ENCODE data around the gene SLC7A1. TPM values are rescaled to one million over a fixed set of nuclear protein-coding genes. Genes with fewer than 3 reads are reported as not detected.

The SLC7A1 gene
- total RNA-seq, 1 donor from 2014 or later: 85.0 TPM

DNA sequence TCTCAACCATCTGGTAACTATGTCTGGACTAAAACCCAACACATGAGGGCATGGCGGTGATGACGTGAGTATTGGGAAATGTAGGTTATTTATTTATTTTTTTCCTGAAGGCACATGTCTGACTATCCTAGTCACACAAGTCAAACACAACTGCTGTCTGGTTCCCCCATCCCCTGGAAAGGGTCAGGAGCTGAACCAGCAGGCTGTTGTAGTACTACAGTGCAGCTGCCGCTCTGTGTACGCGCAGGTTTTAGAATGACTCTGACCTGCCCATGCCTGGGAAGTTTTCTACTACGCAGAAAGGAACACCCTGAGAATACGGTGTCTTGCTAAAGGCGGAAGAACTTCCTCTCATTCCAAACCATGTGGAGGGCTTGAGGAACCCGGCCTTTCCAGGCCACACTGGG lies 1.2 kb downstream of the SLC7A1 start:
- Mint-ChIP-seq H3K27me3 (no peaks in the 10 kb centered on the region), H3K27ac (peak overlapping the region; percentile 88), H3K4me3 (peak overlapping the region; percentile 91), H3K9me3 (no peaks in the 10 kb centered on the region), H3K36me3 (ENCODE audit: low read depth) (peaks cover 17% of the 10 kb centered on the region), H3K4me1 (peaks cover 37% of the 10 kb centered on the region)
- intact Hi-C loops (cut with micrococcal nuclease): loop anchor here (2.0 to 10.0 kb wide), 6 partner anchors 52 to 1460 kb away; partner anchors contain the start of genes HMGB1, PAN3 and USPL1
- ChIA-PET CTCF (no interaction called here), POLR2A (no interaction called here)
- TF ChIP-seq CTCF (IDR thresholded peaks at IDR 0.05): no peak
- ATAC-seq (ENCODE audit: low read depth) (peak; percentile 39), DNase-seq (no peak)

DNA sequence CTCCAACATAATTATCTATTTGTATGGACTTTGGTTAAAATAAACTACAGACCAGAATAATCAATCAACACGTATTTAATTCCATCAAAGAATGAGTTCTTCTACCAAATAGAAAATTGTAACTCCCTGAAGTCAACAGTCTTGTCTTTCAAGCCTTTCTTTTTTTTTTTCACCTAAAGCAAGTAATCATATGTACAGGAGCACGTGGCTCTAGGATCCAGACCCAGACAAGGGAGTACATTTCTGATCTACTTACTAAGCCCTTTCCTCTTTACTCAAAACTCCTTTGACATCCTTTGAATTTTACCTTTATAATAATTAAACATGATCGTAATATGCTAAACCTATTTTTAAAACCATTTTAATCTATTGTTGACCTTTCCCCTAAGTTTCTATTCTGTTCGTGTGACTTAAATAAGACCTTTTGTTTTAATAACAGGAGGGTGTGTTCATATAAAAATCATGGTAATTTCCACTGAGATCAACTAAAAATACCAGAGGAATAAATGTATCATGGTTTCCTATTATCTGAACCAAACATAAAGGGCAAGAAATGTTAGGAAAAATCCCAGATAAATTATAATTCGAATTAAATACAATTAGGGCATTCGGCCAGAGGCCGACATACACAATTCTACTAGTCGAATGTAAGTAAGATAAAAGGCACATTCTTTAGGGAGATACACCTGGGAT lies 1.7 kb downstream of the SLC7A1 start:
- no peaks in the 10 kb centered on the region for H3K27me3 Mint-ChIP-seq
- H3K27ac Mint-ChIP-seq: peak overlapping the region; percentile 88

GRCh38 chr13:29591310-29591709 lies 4.2 kb downstream of the SLC7A1 start:
- DNase-seq (no peak), ATAC-seq (ENCODE audit: low read depth) (no peak)
- TF ChIP-seq CTCF (IDR thresholded peaks at IDR 0.05): no peak
- Mint-ChIP-seq H3K27ac (no peak overlapping the region), H3K4me3 (no peak overlapping the region), H3K4me1 (peaks cover 35% of the 10 kb centered on the region), H3K27me3 (no peaks in the 10 kb centered on the region), H3K36me3 (ENCODE audit: low read depth) (peaks cover 32% of the 10 kb centered on the region), H3K9me3 (no peaks in the 10 kb centered on the region)
- POLR2A ChIA-PET: no interaction called here
- intact Hi-C loops (cut with micrococcal nuclease): loop anchor here (10.0 kb wide), 3 partner anchors 173 to 1457 kb away; partner anchors contain the start of genes HMGB1 and PAN3
- CTCF ChIA-PET: no interaction called here

More for the DNA sequence above, 1.7 kb downstream of the SLC7A1 start:
- no peak for ATAC-seq (ENCODE audit: low read depth)
- Mint-ChIP-seq H3K36me3 (ENCODE audit: low read depth) (peaks cover 17% of the 10 kb centered on the region), H3K4me3 (peak overlapping the region; percentile 91), H3K4me1 (peaks cover 37% of the 10 kb centered on the region), H3K9me3 (no peaks in the 10 kb centered on the region)
- CTCF ChIA-PET: no interaction called here
- POLR2A ChIA-PET: no interaction called here
- no peak for DNase-seq
- intact Hi-C loops (cut with micrococcal nuclease): loop anchor here (2.0 to 10.0 kb wide), 6 partner anchors 51 to 1459 kb away; partner anchors contain the start of genes HMGB1, PAN3 and USPL1
- TF ChIP-seq CTCF (IDR thresholded peaks at IDR 0.05): no peak

GRCh38 chr13:29589967-29590366 lies 5.5 kb downstream of the SLC7A1 start:
- Mint-ChIP-seq H3K27ac (no peak overlapping the region), H3K9me3 (no peaks in the 10 kb centered on the region), H3K27me3 (no peaks in the 10 kb centered on the region), H3K4me3 (no peak overlapping the region), H3K36me3 (ENCODE audit: low read depth) (peaks cover 39% of the 10 kb centered on the region), H3K4me1 (peaks cover 36% of the 10 kb centered on the region)
- ChIA-PET CTCF (no interaction called here), POLR2A (no interaction called here)
- intact Hi-C loops (cut with micrococcal nuclease): loop anchor here (10.0 kb wide), 3 partner anchors 175 to 1455 kb away; partner anchors contain the start of genes HMGB1 and PAN3
- no peak for ATAC-seq (ENCODE audit: low read depth)
- DNase-seq: no peak
- TF ChIP-seq CTCF (IDR thresholded peaks at IDR 0.05): no peak

GRCh38 chr13:29589234-29589633 lies 6.3 kb downstream of the SLC7A1 start:
- intact Hi-C loops (cut with micrococcal nuclease): no loop called here
- ChIA-PET POLR2A (no interaction called here), CTCF (no interaction called here)
- no peak overlapping the region for H3K27ac Mint-ChIP-seq
- no peak for TF ChIP-seq CTCF (IDR thresholded peaks at IDR 0.05)
- peaks cover 36% of the 10 kb centered on the region for H3K4me1 Mint-ChIP-seq
- H3K4me3 Mint-ChIP-seq: no peak overlapping the region
- ATAC-seq (ENCODE audit: low read depth): no peak
- DNase-seq: no peak
- H3K9me3 Mint-ChIP-seq: no peaks in the 10 kb centered on the region
- H3K36me3 Mint-ChIP-seq (ENCODE audit: low read depth): peaks cover 36% of the 10 kb centered on the region
- no peaks in the 10 kb centered on the region for H3K27me3 Mint-ChIP-seq

Data from activated B cell treated with CpG ODN at 0.5 μM for 24 hours (primary cell).